Smooth muscle cell (in vitro differentiated cells): Measurements from ENCODE around the gene RMC1. TPM values are rescaled to one million over a fixed set of nuclear protein-coding genes. Genes with fewer than 3 reads are reported as not detected.

Experiments used
- DNase-seq: peaks from one replicate; lab custom pipeline; 2025; ENCODE audit not compliant: unreplicated experiment; lab: John Stamatoyannopoulos, UW
- H2AFZ ChIP-seq: fragments of 200-600 bp; sonication (generic); 2 replicates; pipeline ENCODE4 v1.6.0; 2016; ENCODE audit warnings: antibody characterized with exemption, low read depth, mild to moderate bottlenecking
- H3F3A ChIP-seq: fragments of 200-600 bp; sonication (generic); 2 replicates; pipeline ENCODE4 v1.6.0; 2017; ENCODE audit warnings: antibody characterized with exemption, low read depth
- H3K27ac ChIP-seq: fragments of 200-600 bp; sonication (generic); 2 replicates; pipeline ENCODE4 v1.5.1; 2016; ENCODE audit warnings: low read depth, mild to moderate bottlenecking
- H3K27me3 ChIP-seq: fragments of 200-600 bp; sonication (generic); 2 replicates; pipeline ENCODE4 v1.6.1; 2016; ENCODE audit warnings: low read depth, mild to moderate bottlenecking
- H3K36me3 ChIP-seq: fragments of 200-600 bp; sonication (generic); 2 replicates; pipeline ENCODE4 v1.5.1; 2016; ENCODE audit warnings: low read depth
- H3K4me1 ChIP-seq: fragments of 200-600 bp; sonication (generic); 2 replicates; pipeline ENCODE4 v1.5.1; 2016; ENCODE audit warnings: low read depth
- H3K4me2 ChIP-seq: fragments of 200-600 bp; sonication (generic); 2 replicates; pipeline ENCODE4 v1.6.0; 2016; ENCODE audit warnings: mild to moderate bottlenecking
- H3K4me3 ChIP-seq: fragments of 200-600 bp; sonication (generic); 2 replicates; pipeline ENCODE4 v1.5.1; 2016; ENCODE audit warnings: mild to moderate bottlenecking
- H3K79me2 ChIP-seq: fragments of 200-600 bp; sonication (generic); 2 replicates; pipeline ENCODE4 v1.6.0; 2016; ENCODE audit warnings: low read depth, mild to moderate bottlenecking
- H3K9ac ChIP-seq: fragments of 200-600 bp; sonication (generic); 2 replicates; pipeline ENCODE4 v1.6.0; 2016; ENCODE audit warnings: low read depth
- H3K9me3 ChIP-seq: fragments of 200-600 bp; sonication (generic); replicated peaks from 2 replicates; pipeline ENCODE4 v1.5.1; 2016; ENCODE audit warnings: low read depth
- H4K20me1 ChIP-seq: fragments of 200-600 bp; sonication (generic); 2 replicates; pipeline ENCODE4 v1.6.0; 2016; ENCODE audit warnings: low read depth
- CTCF ChIP-seq: fragments of 200-600 bp; sonication (generic); IDR thresholded peaks from 2 replicates; pipeline ENCODE4 v1.5.1; 2017; ENCODE audit warnings: borderline replicate concordance, mild to moderate bottlenecking, antibody characterized with exemption; ENCODE audit not compliant: insufficient read depth, poor library complexity, severe bottlenecking
- WGBS: methylation state at CpG from one replicate; pipeline ENCODE4 v1.1.7; 2016; ENCODE audit warnings: low lambda C conversion rate; 5-methylcytosine and 5-hydroxymethylcytosine counted together
- polyA plus RNA-seq: library from polyadenylated mRNA; unstranded; fragments of >200 nt; fragmentation: Nextera tagmentation; extraction: Ambion mirVana; gene quantifications from 2 replicates; pipeline ENCODE4 v1.2.1, GENCODE V29; 2016
- total RNA-seq: library from RNA; depleted of rRNA; stranded (reverse); fragments of >200 nt; gene quantifications from 2 replicates; pipeline ENCODE4 v1.2.3, GENCODE V29; 2014

RMC1 gene
- total and polyA plus RNA-seq, 2 experiments from 2014 or later: 20.6 to 20.7 TPM

DNA sequence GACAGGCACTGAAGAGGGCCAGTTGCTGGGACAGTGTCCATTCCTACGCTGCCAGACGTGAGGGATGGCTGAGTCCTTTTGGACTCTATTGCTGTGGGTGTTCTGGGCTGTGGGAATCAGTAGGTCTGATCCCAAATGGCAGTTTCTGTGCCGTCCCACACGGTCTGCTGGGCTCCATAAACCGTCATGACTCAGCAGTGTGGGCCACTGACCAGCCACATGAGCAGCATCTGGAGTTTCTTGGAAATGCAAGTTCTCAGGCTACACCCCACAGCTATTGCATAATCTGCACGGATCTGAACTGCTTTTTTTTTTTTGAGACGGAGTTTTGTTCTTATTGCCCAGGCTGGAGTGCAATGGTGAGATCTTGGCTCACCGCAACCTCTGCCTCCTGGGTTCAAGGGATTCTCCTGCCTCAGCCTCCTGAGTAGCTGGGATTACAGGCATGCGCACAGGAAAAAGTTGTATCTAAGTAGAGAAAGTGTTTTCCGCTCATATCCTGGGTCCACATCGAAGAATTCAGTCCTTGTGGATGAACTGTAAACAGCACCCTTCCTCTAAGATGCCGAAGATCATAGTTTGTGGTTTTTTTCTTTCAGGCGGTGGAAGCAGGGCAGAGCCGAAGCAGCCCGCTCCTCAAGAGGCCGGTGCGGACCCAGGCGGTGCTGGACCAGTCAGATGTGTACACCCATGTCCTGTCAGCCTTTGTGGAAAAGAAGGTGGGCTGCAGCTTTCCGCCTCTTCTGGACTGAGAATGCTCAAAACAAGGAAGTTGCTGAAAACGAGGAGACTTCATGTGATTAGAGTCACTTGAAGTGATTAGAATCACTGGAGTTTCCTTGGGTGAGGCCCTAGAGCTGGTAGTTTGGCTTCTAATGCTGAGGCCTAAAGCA is 25.5 kb downstream of the RMC1 start:
- H2AFZ ChIP-seq: no peak overlapping the region
- no peaks in the 10 kb centered on the region for H3K9me3 ChIP-seq
- H3F3A ChIP-seq: peaks cover 26% of the 10 kb centered on the region
- no peak for DNase-seq
- peaks cover 6% of the 10 kb centered on the region for H3K4me1 ChIP-seq
- H3K27ac ChIP-seq: peak overlapping the region; percentile 87
- no peaks in the 10 kb centered on the region for H4K20me1 ChIP-seq
- TF ChIP-seq CTCF: no peak
- H3K4me3 ChIP-seq: no peak overlapping the region
- H3K4me2 ChIP-seq: peak overlapping the region; percentile 53
- H3K9ac ChIP-seq: peak overlapping the region; percentile 2
- H3K27me3 ChIP-seq: no peaks in the 10 kb centered on the region
- WGBS: 47% methylated on average over 20 of the region's 20 CpGs
- peaks cover 11% of the 10 kb centered on the region for H3K36me3 ChIP-seq
- H3K79me2 ChIP-seq: no peaks in the 10 kb centered on the region

- 59% methylated on average over 3 of the region's 3 CpGs for WGBS
- H3K27ac ChIP-seq: peak overlapping the region; percentile 87
These were observed 26.3 kb downstream of the RMC1 start for GRCh38 chr18:23529604-23530003.

DNA sequence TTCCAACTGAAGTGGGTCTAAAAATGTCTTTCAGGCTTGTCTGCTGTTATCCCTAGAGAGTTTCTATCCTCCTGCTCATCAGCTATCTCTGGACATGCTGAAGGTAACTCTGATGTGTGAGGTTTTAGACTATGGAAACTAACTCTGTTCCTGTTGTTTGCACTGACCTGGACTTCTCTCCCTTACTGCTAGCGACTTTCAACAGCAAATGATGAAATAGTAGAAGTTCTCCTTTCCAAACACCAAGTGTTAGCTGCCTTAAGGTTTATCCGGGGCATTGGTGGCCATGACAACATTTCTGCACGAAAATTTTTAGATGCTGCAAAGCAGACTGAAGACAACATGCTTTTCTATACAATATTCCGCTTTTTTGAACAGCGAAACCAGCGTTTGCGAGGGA is 26.9 kb downstream of the RMC1 start:
- peaks cover 11% of the 10 kb centered on the region for H3K36me3 ChIP-seq
- DNase-seq: no peak

More at GRCh38 chr18:23529604-23530003, 26.3 kb downstream of the RMC1 start:
- H3K79me2 ChIP-seq: no peaks in the 10 kb centered on the region
- no peak overlapping the region for H3K4me2 ChIP-seq
- H3K27me3 ChIP-seq: no peaks in the 10 kb centered on the region
- peaks cover 6% of the 10 kb centered on the region for H3K4me1 ChIP-seq
- no peaks in the 10 kb centered on the region for H3K9me3 ChIP-seq
- H3K9ac ChIP-seq: no peak overlapping the region
- TF ChIP-seq CTCF: no peak
- no peak overlapping the region for H2AFZ ChIP-seq
- DNase-seq: no peak
- peaks cover 26% of the 10 kb centered on the region for H3F3A ChIP-seq
- peaks cover 11% of the 10 kb centered on the region for H3K36me3 ChIP-seq
- no peaks in the 10 kb centered on the region for H4K20me1 ChIP-seq
- H3K4me3 ChIP-seq: no peak overlapping the region

More for the DNA sequence above, 26.9 kb downstream of the RMC1 start:
- Histone ChIP-seq H3K27ac (peak overlapping the region; percentile 87), H3K4me1 (peaks cover 6% of the 10 kb centered on the region), H3K9me3 (no peaks in the 10 kb centered on the region), H3F3A (peaks cover 26% of the 10 kb centered on the region), H3K79me2 (no peaks in the 10 kb centered on the region), H3K9ac (no peak overlapping the region), H2AFZ (no peak overlapping the region), H3K4me2 (no peak overlapping the region), H4K20me1 (no peaks in the 10 kb centered on the region), H3K27me3 (no peaks in the 10 kb centered on the region), H3K4me3 (no peak overlapping the region)
- WGBS: 96% methylated on average over 7 of the region's 7 CpGs
- TF ChIP-seq CTCF: no peak
